Activated CD4-positive, alpha-beta T cell treated with anti-CD3 and anti-CD28 coated beads for 36 hours (primary cell): ENCODE data around the gene TMEM267. TPM values are rescaled to one million over a fixed set of nuclear protein-coding genes. Genes with fewer than 3 reads are reported as not detected.
"Not testable (repeated sequence)": the region's sequence is repeated elsewhere in the genome, so short reads cannot be mapped to it uniquely, and the experiment has no call there.

Experiments used
- ATAC-seq: fragments of 200-7000 bp; cut with Tn5 transposase; one replicate; pipeline ENCODE4 v1.10.0; 2021; ENCODE audit warnings: mild to moderate bottlenecking, moderate library complexity
- CTCF ChIA-PET: fragments of 350-600 bp; sonication (Branson Sonifier 250); formaldehyde crosslinking; loops from one replicate; lab custom pipeline; 2021; ENCODE audit warnings: antibody characterized with exemption; lab: Charles Lee
- POLR2A ChIA-PET: fragments of 350-600 bp; sonication (Branson Sonifier 250); formaldehyde crosslinking; loops from one replicate; lab custom pipeline; 2021; ENCODE audit warnings: antibody characterized with exemption, inconsistent platforms; lab: Charles Lee
- DNase-seq: peaks from one replicate; pipeline ENCODE4 v3.0.0-alpha.2; 2020
- H3K27ac Mint-ChIP-seq: one replicate; pipeline ENCODE4 v1.8.0; 2021; ENCODE audit warnings: mixed read lengths
- H3K27me3 Mint-ChIP-seq: one replicate; pipeline ENCODE4 v1.8.0; 2021; ENCODE audit warnings: mixed read lengths
- H3K36me3 Mint-ChIP-seq: one replicate; pipeline ENCODE4 v1.8.0; 2021; ENCODE audit warnings: low read depth, mixed read lengths
- H3K4me1 Mint-ChIP-seq: one replicate; pipeline ENCODE4 v1.8.0; 2021; ENCODE audit warnings: mixed read lengths
- H3K4me3 Mint-ChIP-seq: one replicate; pipeline ENCODE4 v1.8.0; 2021; ENCODE audit warnings: mild to moderate bottlenecking, moderate library complexity, mixed read lengths
- H3K9me3 Mint-ChIP-seq: one replicate; pipeline ENCODE4 v1.8.0; 2021; ENCODE audit warnings: low read depth, mixed read lengths
- intact Hi-C, 2 experiments: fragments of 100-400 bp; cut with DNase I in 1 of 2; cut with micrococcal nuclease in 1 of 2; formaldehyde crosslinking; loops; one replicate each; pipeline versions ENCODE4 v1.14.2 to v1.15.1; 2022 to 2024; cut with DNase I, micrococcal nuclease
- total RNA-seq, 2 experiments: library from RNA; stranded (reverse); gene quantifications; one replicate each; pipeline ENCODE4 v1.2.3, GENCODE V29; 2021

TMEM267 gene
- total RNA-seq, 2 experiments from 2014 or later: 15.7 to 17.1 TPM

- Mint-ChIP-seq H3K27ac (no peak overlapping the region), H3K36me3 (no peaks in the 10 kb centered on the region), H3K27me3 (no peaks in the 10 kb centered on the region), H3K4me1 (no peaks in the 10 kb centered on the region), H3K9me3 (peaks cover 11% of the 10 kb centered on the region), H3K4me3 (no peak overlapping the region)
- ATAC-seq (no peak), DNase-seq (no peak)
- intact Hi-C loops: no loop called here
- ChIA-PET CTCF (interaction anchor here (1.5 kb wide), 1 partner anchor 21 kb away, joined by 3 read pairs; no protein-coding TSS in a partner anchor), POLR2A (no interaction called here)
Observed at GRCh38 chr5:43410414-43410813, 73.3 kb downstream of the TMEM267 start.

- POLR2A ChIA-PET: no interaction called here
Observed at GRCh38 chr5:43409809-43410271, 73.8 kb downstream of the TMEM267 start.

GRCh38 chr5:43402524-43403066 is 81.1 kb downstream of the TMEM267 start:
- H3K27me3 Mint-ChIP-seq, CTCF ChIA-PET, H3K4me1 Mint-ChIP-seq, intact Hi-C loops, H3K27ac Mint-ChIP-seq, POLR2A ChIA-PET, H3K4me3 Mint-ChIP-seq, ATAC-seq, DNase-seq: not testable (repeated sequence)
- H3K9me3 Mint-ChIP-seq: peaks cover 22% of the 10 kb centered on the region
- H3K36me3 Mint-ChIP-seq: peaks cover 28% of the 10 kb centered on the region

More at GRCh38 chr5:43409809-43410271, 73.8 kb downstream of the TMEM267 start:
- no peaks in the 10 kb centered on the region for H3K36me3 Mint-ChIP-seq
- CTCF ChIA-PET: interaction anchor here (1.5 kb wide), 1 partner anchor 21 kb away, joined by 3 read pairs; no protein-coding TSS in a partner anchor
- H3K9me3 Mint-ChIP-seq: peaks cover 16% of the 10 kb centered on the region
- no peak overlapping the region for H3K27ac Mint-ChIP-seq
- no peak for ATAC-seq
- no peak for DNase-seq
- H3K4me3 Mint-ChIP-seq: no peak overlapping the region
- peaks cover 1% of the 10 kb centered on the region for H3K27me3 Mint-ChIP-seq
- intact Hi-C loops: no loop called here
- H3K4me1 Mint-ChIP-seq: no peaks in the 10 kb centered on the region

- intact Hi-C loops: no loop called here
- H3K36me3 Mint-ChIP-seq: peaks cover 28% of the 10 kb centered on the region
- no peak overlapping the region for H3K4me3 Mint-ChIP-seq
- H3K27me3 Mint-ChIP-seq: peaks cover 3% of the 10 kb centered on the region
- peaks cover 16% of the 10 kb centered on the region for H3K9me3 Mint-ChIP-seq
- POLR2A ChIA-PET: no interaction called here
- CTCF ChIA-PET: interaction anchor here (1.3 kb wide), 1 partner anchor 12 kb away, joined by 6 read pairs; no protein-coding TSS in a partner anchor
- H3K27ac Mint-ChIP-seq: no peak overlapping the region
- ATAC-seq: no peak
- DNase-seq: no peak
- peaks cover 6% of the 10 kb centered on the region for H3K4me1 Mint-ChIP-seq
Observed at GRCh38 chr5:43401827-43402226, 81.8 kb downstream of the TMEM267 start.

- H3K9me3 Mint-ChIP-seq: peaks cover 8% of the 10 kb centered on the region
- ChIA-PET POLR2A (no interaction called here), CTCF (no interaction called here)
- H3K27ac Mint-ChIP-seq: no peak overlapping the region
- H3K4me3 Mint-ChIP-seq: no peak overlapping the region
- peaks cover 2% of the 10 kb centered on the region for H3K27me3 Mint-ChIP-seq
- peaks cover 28% of the 10 kb centered on the region for H3K36me3 Mint-ChIP-seq
- ATAC-seq (no peak), DNase-seq (no peak)
- intact Hi-C loops: no loop called here
- peaks cover 18% of the 10 kb centered on the region for H3K4me1 Mint-ChIP-seq
Observed at GRCh38 chr5:43400082-43400481, 83.6 kb downstream of the TMEM267 start.

GRCh38 chr5:43396762-43397304 is 86.8 kb downstream of the TMEM267 start:
- ChIA-PET CTCF (interaction anchor here (0.7 to 0.9 kb wide), 7 partner anchors 10 to 211 kb away, joined by 3 to 4 read pairs (median 3); partner anchors contain the start of gene TMEM267), POLR2A (interaction anchor here (0.6 to 0.7 kb wide), 2 partner anchors 24 to 88 kb away, joined by 4 to 8 read pairs; no protein-coding TSS in a partner anchor)
- Mint-ChIP-seq H3K27ac (peak overlapping the region; percentile 96), H3K27me3 (no peaks in the 10 kb centered on the region), H3K4me3 (peak overlapping the region; percentile 84), H3K4me1 (peaks cover 26% of the 10 kb centered on the region), H3K9me3 (no peaks in the 10 kb centered on the region), H3K36me3 (peaks cover 17% of the 10 kb centered on the region)
- intact Hi-C loops: loop anchor here (1.0 to 10.0 kb wide), 7 partner anchors 86 to 330 kb away; partner anchors contain the start of genes NNT (in 2 of the 2), PAIP1 (in 1 of the 2), TMEM267 (in 1 of the 2) and ZNF131 (in 1 of the 2)
- ATAC-seq (peak; percentile 97), DNase-seq (peak; percentile 82)

Other genes with a start within 250 kb of the TMEM267 start
- gene HMGCS1, start 170.5 kb downstream of the TMEM267 start, total RNA-seq: 100 to 1,000 TPM in 1 of 2 experiments, 10 to 100 TPM in 1; 95.2 to 102 TPM
- 10 to 100 TPM; 13.9 to 18.0 TPM for gene CCL28, start 71.5 kb downstream of the TMEM267 start, total RNA-seq
- 10 to 100 TPM; 14.4 to 16.8 TPM for gene C5orf34, start 31.3 kb upstream of the TMEM267 start, total RNA-seq
- 10 to 100 TPM; 51.7 to 55.1 TPM for gene PAIP1, start 73.2 kb upstream of the TMEM267 start, total RNA-seq
- gene NNT, start 119.3 kb upstream of the TMEM267 start, total RNA-seq: 10 to 100 TPM; 55.4 to 77.5 TPM